ENCODE measurements around the gene CFLAR. TPM values are rescaled to one million over a fixed set of nuclear protein-coding genes. Genes with fewer than 3 reads are reported as not detected.

Gene CFLAR
- total and polyA plus RNA-seq, 9 of the 15 experiments (the other 6 are each of a cell fraction or from before 2014, with no cell fraction given) = 27.5 to 102 (median 54.0) TPM

DNA sequence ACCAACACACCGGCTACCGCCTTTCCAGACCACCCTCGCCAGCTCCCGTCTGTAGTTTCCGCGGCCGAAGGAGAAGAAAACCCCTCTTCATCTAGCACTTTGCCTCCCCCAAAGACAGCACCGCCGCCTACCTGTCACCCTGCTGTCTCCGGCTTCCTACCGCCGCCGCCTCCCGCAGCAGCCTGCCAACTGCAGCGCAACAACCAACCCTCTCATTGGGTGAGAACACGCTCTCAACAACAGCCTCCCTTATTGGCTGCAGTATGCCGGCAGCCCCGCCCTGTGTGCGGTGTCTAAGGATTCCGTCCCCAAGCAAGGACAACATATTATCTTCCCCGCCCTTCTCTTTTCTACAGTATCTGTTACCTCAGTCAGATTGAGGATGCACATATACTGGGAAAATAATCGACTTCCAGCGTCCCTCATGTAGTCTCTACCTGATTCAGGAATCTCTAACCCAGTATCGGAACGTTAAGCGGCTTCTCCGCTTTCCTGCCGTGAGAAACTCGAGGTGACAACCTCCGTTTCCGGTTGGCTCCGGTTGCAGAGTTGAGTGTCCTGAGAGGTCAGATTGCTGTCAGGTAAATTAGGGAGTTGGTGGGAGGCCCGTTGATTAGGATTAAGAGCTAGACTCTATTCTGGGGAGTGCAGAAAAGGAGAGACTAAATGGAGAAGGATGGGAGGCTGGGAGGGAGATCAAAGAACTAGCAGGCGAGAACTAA, 44.3 kb upstream of the CFLAR start, which contains the start of the genes HYCC2 and NDUFB3 (continued):
- TF ChIP-seq, protein P1, sequence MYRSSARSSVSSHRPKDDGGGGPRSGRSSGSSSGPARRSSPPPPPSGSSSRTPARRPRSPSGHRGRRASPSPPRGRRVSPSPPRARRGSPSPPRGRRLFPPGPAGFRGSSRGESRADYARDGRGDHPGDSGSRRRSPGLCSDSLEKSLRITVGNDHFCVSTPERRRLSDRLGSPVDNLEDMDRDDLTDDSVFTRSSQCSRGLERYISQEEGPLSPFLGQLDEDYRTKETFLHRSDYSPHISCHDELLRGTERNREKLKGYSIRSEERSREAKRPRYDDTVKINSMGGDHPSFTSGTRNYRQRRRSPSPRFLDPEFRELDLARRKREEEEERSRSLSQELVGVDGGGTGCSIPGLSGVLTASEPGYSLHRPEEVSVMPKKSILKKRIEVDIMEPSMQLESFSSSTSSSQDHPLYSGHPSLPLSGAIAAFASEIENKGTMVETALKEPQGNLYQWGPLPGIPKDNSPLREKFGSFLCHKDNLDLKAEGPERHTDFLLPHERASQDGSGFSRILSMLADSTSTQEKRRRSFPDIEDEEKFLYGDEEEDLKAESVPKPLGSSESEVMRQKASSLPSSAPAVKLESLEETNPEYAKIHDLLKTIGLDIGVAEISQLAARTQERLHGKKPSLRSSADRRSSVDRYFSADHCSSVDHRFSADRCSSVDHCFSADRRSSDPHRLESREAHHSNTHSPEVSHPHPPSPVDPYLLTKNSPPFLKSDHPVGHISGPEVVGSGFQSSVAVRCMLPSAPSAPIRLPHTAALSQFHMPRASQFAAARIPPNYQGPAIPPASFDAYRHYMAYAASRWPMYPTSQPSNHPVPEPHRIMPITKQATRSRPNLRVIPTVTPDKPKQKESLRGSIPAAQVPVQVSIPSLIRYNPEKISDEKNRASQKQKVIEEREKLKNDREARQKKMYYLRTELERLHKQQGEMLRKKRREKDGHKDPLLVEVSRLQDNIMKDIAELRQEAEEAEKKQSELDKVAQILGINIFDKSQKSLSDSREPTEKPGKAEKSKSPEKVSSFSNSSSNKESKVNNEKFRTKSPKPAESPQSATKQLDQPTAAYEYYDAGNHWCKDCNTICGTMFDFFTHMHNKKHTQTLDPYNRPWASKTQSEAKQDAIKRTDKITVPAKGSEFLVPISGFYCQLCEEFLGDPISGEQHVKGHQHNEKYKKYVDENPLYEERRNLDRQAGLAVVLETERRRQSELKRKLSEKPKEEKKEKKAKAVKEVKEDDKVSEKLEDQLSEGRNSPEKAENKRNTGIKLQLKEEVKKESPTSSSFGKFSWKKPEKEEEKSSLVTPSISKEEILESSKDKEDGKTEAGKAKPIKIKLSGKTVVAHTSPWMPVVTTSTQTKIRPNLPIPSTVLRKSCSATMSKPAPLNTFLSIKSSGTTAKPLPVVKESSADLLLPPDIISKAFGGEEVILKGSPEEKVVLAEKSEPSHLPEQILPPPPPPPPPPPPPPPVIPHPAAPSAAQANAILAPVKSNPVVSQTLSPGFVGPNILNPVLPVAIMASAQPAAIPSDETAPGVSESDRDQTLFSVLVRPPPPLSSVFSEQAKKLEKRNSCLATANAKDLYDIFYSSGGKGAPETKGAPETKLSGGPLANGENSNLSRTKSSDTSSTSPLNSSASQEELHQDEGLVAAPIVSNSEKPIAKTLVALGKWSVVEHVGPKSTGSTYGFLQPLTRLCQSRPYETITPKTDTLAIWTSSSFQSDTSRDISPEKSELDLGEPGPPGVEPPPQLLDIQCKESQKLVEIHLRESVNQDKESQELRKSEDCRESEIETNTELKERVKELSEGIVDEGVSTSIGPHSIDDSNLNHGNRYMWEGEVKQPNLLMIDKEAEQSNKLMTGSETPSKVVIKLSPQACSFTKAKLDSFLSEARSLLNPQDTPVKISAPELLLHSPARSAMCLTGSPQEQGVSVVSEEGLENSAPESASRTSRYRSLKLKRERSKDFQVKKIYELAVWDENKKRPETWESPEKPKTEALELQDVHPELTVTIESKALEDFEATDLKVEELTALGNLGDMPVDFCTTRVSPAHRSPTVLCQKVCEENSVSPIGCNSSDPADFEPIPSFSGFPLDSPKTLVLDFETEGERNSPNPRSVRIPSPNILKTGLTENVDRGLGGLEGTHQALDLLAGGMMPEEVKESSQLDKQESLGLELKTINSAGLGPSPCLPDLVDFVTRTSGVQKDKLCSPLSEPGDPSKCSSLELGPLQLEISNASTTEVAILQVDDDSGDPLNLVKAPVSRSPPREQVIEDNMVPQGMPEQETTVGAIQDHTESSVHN (IDR thresholded peaks at IDR 0.05; ENCODE audit: borderline replicate concordance in 1 of 2, low read depth in 1 of 2) = no peak
- TF ChIP-seq, protein P2, sequence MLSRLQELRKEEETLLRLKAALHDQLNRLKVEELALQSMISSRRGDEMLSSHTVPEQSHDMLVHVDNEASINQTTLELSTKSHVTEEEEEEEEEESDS (CRISPR knock-in tag; IDR thresholded peaks at IDR 0.05) = no peak
- TF ChIP-seq IRF2 (CRISPR knock-in tag; IDR thresholded peaks at IDR 0.05) (no peak), FOS (IDR thresholded peaks at IDR 0.05; ENCODE audit: extremely low read depth, insufficient read length) (peak; percentile 81), HNRNPUL1 (IDR thresholded peaks at IDR 0.05; ENCODE audit: low read length) (no peak), CSDE1 (IDR thresholded peaks at IDR 0.05) (no peak), SP1 (CRISPR knock-in tag; IDR thresholded peaks at IDR 0.05) (peak; percentile 97), RHOXF2B (CRISPR knock-in tag; conservative IDR thresholded peaks at IDR 0.05) (no peak), SMAD1 (IDR thresholded peaks at IDR 0.05; ENCODE audit: low read depth, low read length, partially characterized antibody) (peak; percentile 58), ZNF3 (CRISPR knock-in tag; IDR thresholded peaks at IDR 0.05) (no peak), PCBP1 (IDR thresholded peaks at IDR 0.05; ENCODE audit: low read depth, low read length, poor library complexity, severe bottlenecking) (no peak), MBD2 (IDR thresholded peaks at IDR 0.05; ENCODE audit: borderline replicate concordance, low read depth) (peak; percentile 92), PHB2 (IDR thresholded peaks at IDR 0.05; ENCODE audit: low read depth) (peak; percentile 37; the same call in 1 of the 2 replicates), HCFC1 (IDR thresholded peaks at IDR 0.05; ENCODE audit: low read depth, low read length) (peak; percentile 73)
- TF ChIP-seq, protein P3, sequence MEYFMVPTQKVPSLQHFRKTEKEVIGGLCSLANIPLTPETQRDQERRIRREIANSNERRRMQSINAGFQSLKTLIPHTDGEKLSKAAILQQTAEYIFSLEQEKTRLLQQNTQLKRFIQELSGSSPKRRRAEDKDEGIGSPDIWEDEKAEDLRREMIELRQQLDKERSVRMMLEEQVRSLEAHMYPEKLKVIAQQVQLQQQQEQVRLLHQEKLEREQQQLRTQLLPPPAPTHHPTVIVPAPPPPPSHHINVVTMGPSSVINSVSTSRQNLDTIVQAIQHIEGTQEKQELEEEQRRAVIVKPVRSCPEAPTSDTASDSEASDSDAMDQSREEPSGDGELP (CRISPR knock-in tag; IDR thresholded peaks at IDR 0.05; ENCODE audit: borderline replicate concordance) = peak; percentile 59; the same call in 1 of the 2 replicates
- TF ChIP-seq, protein P4, sequence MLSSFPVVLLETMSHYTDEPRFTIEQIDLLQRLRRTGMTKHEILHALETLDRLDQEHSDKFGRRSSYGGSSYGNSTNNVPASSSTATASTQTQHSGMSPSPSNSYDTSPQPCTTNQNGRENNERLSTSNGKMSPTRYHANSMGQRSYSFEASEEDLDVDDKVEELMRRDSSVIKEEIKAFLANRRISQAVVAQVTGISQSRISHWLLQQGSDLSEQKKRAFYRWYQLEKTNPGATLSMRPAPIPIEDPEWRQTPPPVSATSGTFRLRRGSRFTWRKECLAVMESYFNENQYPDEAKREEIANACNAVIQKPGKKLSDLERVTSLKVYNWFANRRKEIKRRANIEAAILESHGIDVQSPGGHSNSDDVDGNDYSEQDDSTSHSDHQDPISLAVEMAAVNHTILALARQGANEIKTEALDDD (IDR thresholded peaks at IDR 0.05) = 0 out of 2 replicates have a peak, but pooled peaks have one; percentile 29

Measured in K562 (cell line).